HG02970 (cell line): ENCODE data around the gene PRPF40B.

ENCODE experiments used
- ATAC-seq: cut with Tn5 transposase; IDR thresholded peaks from one replicate; pipeline ENCODE4 v1.9.1; 2021; ENCODE audit warnings: mild to moderate bottlenecking, moderate library complexity, moderate number of reproducible peaks; ENCODE audit not compliant: unreplicated experiment, low FRiP score

PRPF40B gene

DNA sequence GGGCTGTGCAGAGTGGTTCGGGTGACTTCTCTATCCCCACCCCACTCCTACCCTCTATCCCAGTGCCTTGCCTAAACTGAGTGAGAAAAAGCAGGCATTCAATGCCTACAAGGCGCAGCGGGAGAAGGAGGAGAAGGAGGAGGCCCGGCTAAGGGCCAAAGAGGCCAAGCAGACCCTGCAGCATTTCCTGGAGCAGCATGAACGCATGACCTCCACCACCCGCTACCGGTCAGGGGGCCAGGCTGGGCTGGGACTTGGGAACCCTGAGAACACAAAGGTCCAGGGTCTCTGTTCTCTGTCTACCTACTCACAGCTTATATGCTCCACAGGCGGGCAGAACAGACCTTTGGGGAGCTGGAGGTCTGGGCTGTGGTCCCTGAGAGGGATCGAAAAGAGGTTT is 11.7 kb downstream of the PRPF40B start:
- no peak for ATAC-seq

GRCh38 chr12:49635656-49636055 is 12.3 kb downstream of the PRPF40B start:
- ATAC-seq: no peak

DNA sequence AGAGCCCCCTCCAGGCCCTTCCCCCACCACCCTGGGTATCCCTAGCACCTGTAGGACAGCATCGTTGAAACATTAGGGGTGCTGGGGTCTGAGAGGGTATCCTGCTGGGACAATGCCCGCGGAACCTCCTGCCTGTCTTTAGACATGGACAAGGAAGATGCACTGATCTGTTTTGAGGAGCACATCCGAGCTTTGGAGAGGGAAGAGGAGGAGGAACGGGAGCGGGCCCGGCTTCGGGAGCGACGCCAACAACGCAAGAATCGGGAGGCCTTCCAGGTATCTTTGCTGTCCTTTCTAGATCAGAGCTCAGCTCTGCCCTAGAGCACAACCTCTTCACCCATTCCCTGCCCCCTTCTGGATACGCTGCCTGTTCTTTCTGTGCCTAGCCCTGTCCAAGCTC is 13.2 kb downstream of the PRPF40B start:
- ATAC-seq: no peak

DNA sequence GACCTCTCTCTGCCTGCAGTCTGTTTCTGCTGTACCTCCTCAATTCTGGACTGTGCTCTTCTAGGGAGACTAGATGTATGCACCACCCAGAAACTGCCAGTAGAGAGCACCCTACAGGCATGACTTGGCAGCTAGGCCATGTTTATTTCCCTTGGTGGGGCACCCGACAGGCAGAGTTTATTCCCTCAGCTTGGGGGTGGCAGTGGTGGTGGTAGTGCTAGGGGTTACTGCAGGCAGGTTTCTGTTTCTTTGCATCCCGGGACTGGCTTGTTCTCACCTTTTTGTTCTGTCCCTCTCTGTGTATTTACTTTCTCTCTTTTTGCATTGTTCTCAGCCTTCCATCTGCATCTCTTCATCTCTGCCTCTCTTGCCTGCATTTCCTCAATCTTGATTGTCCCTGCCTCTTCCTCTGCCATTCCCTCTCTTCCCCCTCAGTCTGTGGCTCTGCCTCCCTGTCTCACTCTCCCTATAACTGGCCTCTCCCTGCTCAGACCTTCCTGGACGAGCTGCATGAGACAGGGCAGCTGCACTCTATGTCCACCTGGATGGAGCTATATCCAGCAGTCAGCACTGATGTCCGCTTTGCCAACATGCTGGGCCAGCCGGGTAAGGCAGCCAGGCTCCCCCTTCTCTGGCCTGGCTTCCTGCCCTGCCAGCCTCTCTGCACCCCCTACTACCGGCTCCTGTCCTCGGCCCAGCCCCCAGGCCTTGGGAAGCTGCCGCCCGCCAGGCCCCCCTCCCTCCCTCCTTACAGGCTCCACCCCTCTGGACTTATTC is 13.8 kb downstream of the PRPF40B start:
- ATAC-seq: no peak

- ATAC-seq: no peak
Measured at GRCh38 chr12:49641748-49642369, 18.5 kb downstream of the PRPF40B start.

DNA sequence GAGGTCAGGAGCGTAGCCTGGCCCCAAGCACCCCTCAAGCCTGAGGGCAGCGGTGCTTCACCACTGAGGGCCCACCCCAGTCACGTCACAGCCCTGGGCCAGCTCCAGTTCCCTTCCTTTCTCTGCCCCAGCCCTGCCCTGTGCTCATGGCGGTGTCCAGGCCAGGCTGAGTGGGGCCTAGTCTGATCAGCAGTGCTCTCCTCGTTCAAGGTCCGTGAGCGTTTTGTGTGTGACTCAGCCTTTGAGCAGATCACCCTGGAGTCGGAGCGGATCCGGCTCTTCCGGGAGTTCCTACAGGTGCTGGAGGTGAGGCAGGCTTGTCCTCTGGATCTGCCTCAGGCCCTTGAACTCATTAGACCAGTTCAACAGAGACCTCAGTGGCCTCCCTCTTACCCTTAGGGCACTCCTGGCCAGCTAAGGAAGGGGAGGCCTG is 19.0 kb downstream of the PRPF40B start:
- ATAC-seq: no peak

- no peak for ATAC-seq
Measured at GRCh38 chr12:49643135-49643534, 19.8 kb downstream of the PRPF40B start.

DNA sequence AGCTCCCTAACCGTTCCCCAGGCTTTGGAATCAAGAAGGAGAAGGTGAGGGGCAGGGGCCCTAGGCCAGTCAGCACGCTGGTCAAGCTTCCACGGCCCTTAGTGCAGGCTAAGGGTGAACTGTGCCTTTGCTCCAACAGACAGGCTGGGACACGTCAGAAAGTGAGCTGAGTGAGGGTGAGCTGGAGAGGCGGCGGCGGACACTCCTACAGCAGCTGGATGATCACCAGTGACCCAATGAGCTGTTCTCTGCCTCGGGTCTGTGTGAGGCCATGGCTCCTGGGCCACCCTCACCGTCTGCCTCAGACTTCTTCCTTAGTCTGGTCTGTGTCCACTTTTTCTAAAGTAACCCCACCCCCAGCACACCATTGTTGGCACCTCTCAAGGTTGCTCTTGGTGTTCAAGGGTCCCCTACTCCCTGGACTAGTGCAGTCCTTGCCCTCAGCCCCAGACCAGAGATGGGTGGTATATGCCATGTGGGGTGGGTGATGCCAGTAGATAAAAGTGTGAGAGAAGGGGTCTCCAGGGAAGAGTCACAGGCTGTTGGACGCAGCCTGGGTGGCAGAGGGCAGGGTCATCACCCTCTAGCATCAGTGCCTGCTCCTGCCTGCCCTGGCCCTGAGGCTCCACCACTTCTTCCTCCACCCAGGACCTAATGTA is 20.7 kb downstream of the PRPF40B start:
- ATAC-seq: no peak

DNA sequence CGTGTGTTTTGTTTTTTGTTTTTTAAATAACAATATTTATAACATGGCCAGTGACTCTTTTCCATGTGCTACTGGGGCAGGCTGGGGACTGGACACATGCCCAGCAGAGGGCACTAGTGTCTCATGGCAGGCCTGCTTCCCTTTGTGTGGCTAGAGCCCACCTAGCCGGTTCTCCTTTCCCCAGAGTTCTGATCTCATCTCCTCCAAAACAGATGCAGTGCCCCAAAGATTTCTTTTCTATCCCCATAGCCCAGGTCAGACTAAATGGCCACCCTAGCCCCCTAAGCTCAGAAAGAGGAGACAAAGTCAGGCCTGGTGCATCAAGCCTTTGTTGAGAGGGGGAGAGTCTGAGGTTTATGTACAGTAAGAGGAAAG is 21.2 kb downstream of the PRPF40B start:
- no peak for ATAC-seq

GRCh38 chr12:49645146-49646039 is 22.0 kb downstream of the PRPF40B start:
- no peak for ATAC-seq

GRCh38 chr12:49646331-49646830 is 23.0 kb downstream of the PRPF40B start:
- ATAC-seq: no peak

DNA sequence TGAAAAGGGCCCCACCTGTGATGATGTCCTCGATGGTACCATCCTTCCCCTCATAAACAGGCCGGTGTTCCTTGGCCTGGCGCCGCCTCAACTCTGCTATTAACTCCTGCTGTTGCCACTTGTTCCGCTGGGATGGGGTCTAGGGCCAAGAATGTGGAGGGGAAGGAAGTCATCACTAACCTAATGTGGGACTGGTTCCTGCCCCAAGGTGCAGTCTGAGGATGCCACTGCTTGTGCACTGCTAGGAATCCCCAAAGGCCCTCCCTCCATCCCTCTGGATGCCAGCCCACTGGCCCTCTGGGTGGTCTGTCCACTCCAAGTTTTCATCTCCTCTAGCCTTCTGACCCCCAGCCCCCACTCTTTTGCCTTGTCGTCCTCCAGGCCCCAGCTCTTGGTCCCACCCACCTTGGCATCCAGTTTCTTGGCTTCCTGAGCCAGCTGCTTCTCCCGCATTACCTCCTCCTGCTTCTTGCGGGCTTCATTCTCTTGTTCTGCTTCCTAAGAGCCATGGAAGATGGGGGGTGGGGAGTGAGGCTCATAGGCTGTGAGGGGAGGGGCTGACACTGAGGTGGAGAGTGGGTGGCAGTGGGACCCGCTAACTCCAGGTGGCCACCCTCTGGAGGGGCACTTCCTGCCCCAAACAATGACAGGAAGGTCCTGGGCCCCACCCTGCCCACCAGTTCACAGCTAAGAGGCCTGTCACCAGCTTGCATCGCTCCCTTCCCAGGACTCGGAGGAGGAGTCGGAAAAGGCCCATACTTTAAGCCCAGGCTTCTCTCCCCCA is 23.7 kb downstream of the PRPF40B start:
- no peak for ATAC-seq

DNA sequence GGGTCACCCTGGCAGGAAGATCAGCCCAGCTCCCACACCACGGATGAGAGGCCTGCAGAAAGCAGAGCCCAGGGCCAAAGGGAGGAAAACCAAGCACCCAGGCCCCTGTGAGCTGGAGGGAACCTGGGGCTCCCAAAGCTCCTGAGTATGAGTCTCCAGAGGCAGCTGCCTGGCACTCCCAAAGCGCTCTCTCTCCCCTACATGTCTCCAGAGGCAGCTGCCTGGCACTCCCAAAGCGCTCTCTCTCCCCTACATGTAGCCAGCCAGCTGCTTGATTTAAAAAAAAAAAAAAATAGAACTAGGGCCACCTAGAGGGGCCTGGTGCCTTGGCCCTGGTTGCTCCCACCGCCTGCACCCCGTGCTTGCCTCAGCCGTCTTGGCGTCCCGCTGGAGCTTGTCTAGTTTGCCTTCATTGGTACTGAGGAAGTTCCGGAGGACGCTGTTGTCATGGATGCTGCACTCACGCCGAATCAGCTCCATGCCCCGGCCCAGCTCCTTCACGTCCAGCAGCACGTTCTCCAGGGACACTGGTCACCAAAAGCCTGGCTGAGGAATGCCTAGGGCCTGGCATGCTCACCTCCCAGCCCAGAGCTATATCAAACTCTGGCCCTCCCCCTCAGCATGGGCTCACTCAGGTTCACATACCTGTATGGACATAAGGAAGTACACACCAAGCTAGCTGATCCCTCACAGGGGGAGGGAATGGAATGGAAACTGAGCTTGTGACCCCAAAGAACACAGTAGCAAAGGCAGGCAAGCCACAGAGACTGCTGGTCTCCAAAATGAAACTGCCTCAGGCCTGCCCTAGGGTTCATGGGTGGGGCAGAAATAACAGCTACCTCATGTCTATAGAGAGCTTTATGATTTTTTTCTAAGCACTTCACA is 24.7 kb downstream of the PRPF40B start:
- no peak for ATAC-seq

DNA sequence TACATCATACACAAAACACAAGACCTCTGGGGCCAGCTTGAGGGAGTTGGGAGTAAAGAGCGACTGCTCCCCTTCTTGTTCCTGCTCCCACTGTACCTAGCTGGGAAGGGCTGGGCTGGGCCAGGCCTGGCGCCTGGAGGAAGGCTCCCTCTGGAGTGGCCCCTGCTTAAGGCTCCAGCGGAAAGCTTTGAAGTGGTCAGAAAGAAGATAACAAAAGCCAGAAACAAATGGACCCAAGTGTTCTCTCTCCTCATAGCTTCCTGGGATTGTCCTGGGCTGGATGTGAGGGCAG is 25.3 kb downstream of the PRPF40B start:
- ATAC-seq: no peak

GRCh38 chr12:49649445-49649844 is 26.1 kb downstream of the PRPF40B start:
- no peak for ATAC-seq

DNA sequence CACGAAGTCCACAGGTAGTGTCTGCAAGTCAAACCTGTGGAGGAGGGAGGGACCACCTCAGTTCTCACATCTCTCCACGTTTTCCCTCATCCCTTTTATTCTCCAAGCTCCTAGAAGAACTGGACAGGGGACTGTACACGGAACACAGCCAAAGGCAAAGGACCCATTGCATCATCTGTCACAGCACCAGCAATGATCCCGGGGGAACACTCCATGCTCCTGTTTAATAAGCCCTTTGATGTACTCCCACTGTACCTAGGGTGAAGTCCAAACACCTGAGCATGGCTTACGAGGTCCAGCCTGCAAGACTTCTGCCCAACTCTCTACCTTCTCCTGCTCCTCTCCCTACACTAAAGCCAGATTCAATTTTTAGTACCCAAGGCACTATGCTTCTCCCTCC is 26.5 kb downstream of the PRPF40B start:
- ATAC-seq: no peak

DNA sequence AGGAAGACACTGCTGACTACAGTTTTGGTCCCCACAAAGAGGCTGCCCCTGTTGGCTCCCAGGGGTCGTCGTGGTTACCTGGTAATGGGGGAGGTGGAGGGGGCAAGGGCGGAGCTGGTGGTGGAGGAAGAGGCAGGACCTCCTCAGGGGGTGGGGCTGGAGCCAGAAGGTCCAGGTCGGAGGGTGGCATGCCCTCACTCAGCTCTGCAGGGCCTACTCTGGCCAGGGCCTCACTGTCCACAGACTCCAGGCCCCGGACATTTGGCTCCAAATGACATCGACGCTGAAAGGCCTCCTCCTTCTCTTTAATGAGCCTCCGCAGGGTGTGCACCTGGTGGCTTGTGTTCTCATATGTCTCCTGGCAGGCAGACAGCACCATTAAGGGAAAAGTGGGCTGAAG is 28.5 kb downstream of the PRPF40B start:
- no peak for ATAC-seq

- ATAC-seq: no peak
Measured at GRCh38 chr12:49652921-49653520, 29.7 kb downstream of the PRPF40B start.

GRCh38 chr12:49654715-49655114 is 31.4 kb downstream of the PRPF40B start:
- ATAC-seq: no peak
